H9 (cell line): ENCODE results near the gene KCNMB1. TPM values are rescaled to one million over a fixed set of nuclear protein-coding genes. Genes with fewer than 3 reads are reported as not detected.

ENCODE experiments used
- DNase-seq: peaks from one replicate; pipeline ENCODE4 v3.0.0-alpha.2; 2017
- H2AFZ ChIP-seq: one replicate; pipeline ENCODE4 v1.6.1; 2013; ENCODE audit warnings: mild to moderate bottlenecking, low read length, control low read depth, moderate library complexity
- H2AK5ac ChIP-seq: 2 replicates; pipeline ENCODE4 v1.6.1; 2013; ENCODE audit warnings: low read length, control low read depth, mixed read lengths; ENCODE audit not compliant: insufficient read length
- H2BK120ac ChIP-seq: one replicate; pipeline ENCODE4 v1.6.1; 2013; ENCODE audit warnings: low read depth, mild to moderate bottlenecking, low read length, control low read depth, inconsistent platforms; ENCODE audit not compliant: poor library complexity, severe bottlenecking
- H2BK12ac ChIP-seq: 2 replicates; pipeline ENCODE4 v1.6.1; 2013; ENCODE audit warnings: low read length, control low read depth, mixed read lengths, low read depth; ENCODE audit not compliant: insufficient read length
- H2BK15ac ChIP-seq: 2 replicates; pipeline ENCODE4 v1.6.1; 2013; ENCODE audit warnings: low read depth, low read length, control low read depth
- H2BK20ac ChIP-seq: one replicate; pipeline ENCODE4 v1.6.1; 2013; ENCODE audit warnings: low read depth, mild to moderate bottlenecking, low read length, control low read depth, inconsistent platforms; ENCODE audit not compliant: poor library complexity, severe bottlenecking
- H2BK5ac ChIP-seq: 2 replicates; pipeline ENCODE4 v1.6.1; 2013; ENCODE audit warnings: low read length, control low read depth, mixed read lengths; ENCODE audit not compliant: insufficient read length
- H3K14ac ChIP-seq: 2 replicates; pipeline ENCODE4 v1.6.1; 2013; ENCODE audit warnings: low read length, control low read depth; ENCODE audit not compliant: insufficient read depth
- H3K18ac ChIP-seq: 2 replicates; pipeline ENCODE4 v1.6.1; 2013; ENCODE audit warnings: low read depth, mild to moderate bottlenecking, mixed read lengths, low read length, control low read depth; ENCODE audit not compliant: insufficient read length
- H3K23ac ChIP-seq: 2 replicates; pipeline ENCODE4 v1.6.1; 2013; ENCODE audit warnings: low read length, control low read depth, mixed read lengths, low read depth; ENCODE audit not compliant: insufficient read length
- H3K23me2 ChIP-seq: 2 replicates; pipeline ENCODE4 v1.6.1; 2013; ENCODE audit warnings: low read depth, mild to moderate bottlenecking, mixed read lengths, low read length, control low read depth; ENCODE audit not compliant: insufficient read length, poor library complexity, severe bottlenecking
- H3K27ac ChIP-seq: 2 replicates; pipeline ENCODE4 v1.5.1; 2013; ENCODE audit warnings: low read length, control low read depth, mixed read lengths, low read depth; ENCODE audit not compliant: insufficient read length
- H3K27me3 ChIP-seq: 2 replicates; pipeline ENCODE4 v1.6.1; 2013; ENCODE audit warnings: low read length, control low read depth, inconsistent platforms; ENCODE audit not compliant: insufficient read depth
- H3K4ac ChIP-seq: 2 replicates; pipeline ENCODE4 v1.6.1; 2013; ENCODE audit warnings: low read depth, mild to moderate bottlenecking, control low read depth, inconsistent platforms, low read length, moderate library complexity
- H3K4me1 ChIP-seq: 2 replicates; pipeline ENCODE4 v1.6.1; 2013; ENCODE audit warnings: low read length, control low read depth, inconsistent platforms; ENCODE audit not compliant: insufficient read depth
- H3K4me2 ChIP-seq: 2 replicates; pipeline ENCODE4 v1.6.1; 2013; ENCODE audit warnings: low read length, control low read depth, mixed read lengths; ENCODE audit not compliant: insufficient read length, insufficient read depth
- H3K56ac ChIP-seq: 2 replicates; pipeline ENCODE4 v1.6.1; 2013; ENCODE audit warnings: low read depth, mild to moderate bottlenecking, mixed read lengths, low read length, control low read depth; ENCODE audit not compliant: insufficient read length
- H3K79me1 ChIP-seq: 2 replicates; pipeline ENCODE4 v1.6.1; 2013; ENCODE audit warnings: low read depth, mild to moderate bottlenecking, moderate library complexity, low read length, control low read depth, inconsistent platforms; ENCODE audit not compliant: insufficient read depth, poor library complexity, severe bottlenecking
- H3K79me2 ChIP-seq: 2 replicates; pipeline ENCODE4 v1.6.1; 2013; ENCODE audit warnings: low read length, control low read depth, inconsistent platforms; ENCODE audit not compliant: insufficient read depth
- H3K9ac ChIP-seq: 2 replicates; pipeline ENCODE4 v1.6.1; 2013; ENCODE audit warnings: low read length, control low read depth, mixed read lengths; ENCODE audit not compliant: insufficient read length; ENCODE audit errors: extremely low read depth
- H3K9me3 ChIP-seq: one replicate; pipeline ENCODE4 v1.6.1; 2013; ENCODE audit warnings: low read depth, low read length, inconsistent platforms; ENCODE audit not compliant: control insufficient read depth
- H3T11ph ChIP-seq: one replicate; pipeline ENCODE4 v1.6.1; 2013; ENCODE audit warnings: mild to moderate bottlenecking, low read length, control low read depth, inconsistent platforms
- H4K20me1 ChIP-seq: one replicate; pipeline ENCODE4 v1.6.1; 2013; ENCODE audit not compliant: control insufficient read depth, insufficient read length, insufficient read depth
- H4K5ac ChIP-seq: 2 replicates; pipeline ENCODE4 v1.6.1; 2013; ENCODE audit warnings: low read depth, mild to moderate bottlenecking, mixed read lengths, low read length, control low read depth; ENCODE audit not compliant: insufficient read length
- H4K8ac ChIP-seq: replicated peaks from 2 replicates; pipeline ENCODE4 v1.6.1; 2013; ENCODE audit warnings: low read length, control low read depth, mixed read lengths, low read depth; ENCODE audit not compliant: insufficient read length
- H4K91ac ChIP-seq: 2 replicates; pipeline ENCODE4 v1.6.1; 2013; ENCODE audit warnings: low read depth, mild to moderate bottlenecking, moderate library complexity, mixed read lengths, low read length, control low read depth; ENCODE audit not compliant: insufficient read length
- H3K27ac Mint-ChIP-seq, 3 experiments: 2 replicates in 2 of 3; 3 replicates in 1 of 3; pipeline ENCODE4 v1.8.0; 2020 to 2021; ENCODE audit warnings: mixed read lengths in 3 of 3, mild to moderate bottlenecking in 1 of 3, moderate library complexity in 1 of 3
- H3K27me3 Mint-ChIP-seq: 2 replicates; pipeline ENCODE4 v1.8.0; 2021; ENCODE audit warnings: low read depth, mild to moderate bottlenecking, moderate library complexity, mixed read lengths
- H3K36me3 Mint-ChIP-seq, 3 experiments: 2 replicates in 2 of 3; 3 replicates in 1 of 3; pipeline ENCODE4 v1.8.0; 2020 to 2021; ENCODE audit warnings: low read depth in 3 of 3, mixed read lengths in 3 of 3; ENCODE audit not compliant: insufficient read depth in 1 of 3
- H3K4me1 Mint-ChIP-seq, 2 experiments: 2 replicates each; pipeline ENCODE4 v1.8.0; 2020; ENCODE audit warnings: mixed read lengths in 2 of 2
- H3K4me3 Mint-ChIP-seq, 2 experiments: 2 replicates in 1 of 2; 3 replicates in 1 of 2; pipeline ENCODE4 v1.8.0; 2020 to 2021; ENCODE audit warnings: mild to moderate bottlenecking in 2 of 2, mixed read lengths in 2 of 2, moderate library complexity in 1 of 2
- H3K9me3 Mint-ChIP-seq, 2 experiments: 2 replicates in 1 of 2; 3 replicates in 1 of 2; pipeline ENCODE4 v1.8.0; 2020; ENCODE audit warnings: mild to moderate bottlenecking in 2 of 2, mixed read lengths in 2 of 2, moderate library complexity in 1 of 2
- WGBS: extraction: QIAGEN DNeasy Blood & Tissue Kit; methylation state at CpG from one replicate; pipeline ENCODE4 v1.1.7; 2013; ENCODE audit warnings: missing lambda C conversion rate, low lambda C conversion rate, mixed read lengths; ENCODE audit not compliant: insufficient read length; ENCODE audit errors: extremely low coverage; 5-methylcytosine and 5-hydroxymethylcytosine counted together
- total RNA-seq: library from RNA; stranded (reverse); gene quantifications from 2 replicates; pipeline ENCODE4 v1.2.1, GENCODE V29; 2021
- TF ChIP-seq, protein P1 (sequence below): fragments of 200-600 bp; sonication (generic); conservative IDR thresholded peaks from 3 replicates; pipeline ENCODE4 v1.8.0; 2021; ENCODE audit warnings: antibody characterized with exemption, mild to moderate bottlenecking

KCNMB1 gene
- total RNA-seq, 1 experiment from 2014 or later = 0.28 TPM

DNA sequence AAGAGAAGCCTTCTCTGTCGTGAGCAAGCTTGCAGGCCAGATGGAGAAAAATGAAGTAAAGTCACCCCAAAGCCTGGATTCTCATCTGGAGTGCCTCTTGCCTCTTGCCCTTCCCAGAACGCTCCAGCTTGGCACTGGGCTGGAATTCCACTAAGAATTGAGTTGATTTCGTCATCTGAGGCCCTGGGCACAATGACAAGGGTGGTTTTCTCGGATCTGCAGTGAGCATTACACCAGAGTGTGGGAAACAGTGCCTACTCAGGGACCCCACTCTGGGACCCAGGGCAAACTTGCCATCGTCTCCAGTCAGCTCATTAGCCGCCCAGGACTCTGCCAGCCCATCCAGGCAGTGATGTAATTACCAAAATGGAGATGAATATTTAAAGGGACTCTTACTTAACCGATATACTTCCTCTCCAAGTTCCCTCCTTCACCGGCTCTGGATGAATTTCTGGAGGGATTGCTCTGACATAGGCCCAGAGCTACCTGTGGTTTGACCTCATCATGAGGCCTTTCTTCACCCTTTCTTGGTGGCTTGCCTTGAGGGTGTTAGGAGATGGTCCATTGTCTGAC lies 46.9 kb downstream of the KCNMB1 start:
- Histone ChIP-seq H4K91ac (no peak overlapping the region), H3T11ph (no peak overlapping the region), H4K20me1 (no peaks in the 10 kb centered on the region), H3K14ac (no peak overlapping the region), H3K4ac (no peak overlapping the region), H3K4me1 (peaks cover 1% of the 10 kb centered on the region; the same call in 1 of the 2 replicates), H4K5ac (no peak overlapping the region), H3K9ac (no peak overlapping the region), H3K79me2 (no peaks in the 10 kb centered on the region), H2BK5ac (no peak overlapping the region), H2AK5ac (no peak overlapping the region), H3K23me2 (peaks cover 3% of the 10 kb centered on the region), H2BK15ac (no peak overlapping the region), H3K56ac (no peak overlapping the region), H3K27ac (no peak overlapping the region), H2BK20ac (no peak overlapping the region), H3K79me1 (no peaks in the 10 kb centered on the region), H3K9me3 (peaks cover 11% of the 10 kb centered on the region), H3K27me3 (no peaks in the 10 kb centered on the region), H3K18ac (no peak overlapping the region), H2AFZ (no peak overlapping the region), H4K8ac (no peak overlapping the region), H3K23ac (no peak overlapping the region), H2BK120ac (no peak overlapping the region), H2BK12ac (no peak overlapping the region), H3K4me2 (no peak overlapping the region)
- peaks cover 22 to 33% of the 10 kb centered on the region in 2 experiments for H3K9me3 Mint-ChIP-seq
- H3K36me3 Mint-ChIP-seq = peaks cover 0 to 31% (median 16%) of the 10 kb centered on the region in 3 experiments; a peak in 6 of 7 replicates
- no peak overlapping the region for H3K27ac Mint-ChIP-seq
- no peak for DNase-seq
- H3K4me3 Mint-ChIP-seq = no peak overlapping the region
- H3K27me3 Mint-ChIP-seq = peaks cover 3% of the 10 kb centered on the region; the same call in 1 of the 2 replicates
- peaks cover 42 to 44% of the 10 kb centered on the region in 2 experiments for H3K4me1 Mint-ChIP-seq
- TF ChIP-seq, protein P1, sequence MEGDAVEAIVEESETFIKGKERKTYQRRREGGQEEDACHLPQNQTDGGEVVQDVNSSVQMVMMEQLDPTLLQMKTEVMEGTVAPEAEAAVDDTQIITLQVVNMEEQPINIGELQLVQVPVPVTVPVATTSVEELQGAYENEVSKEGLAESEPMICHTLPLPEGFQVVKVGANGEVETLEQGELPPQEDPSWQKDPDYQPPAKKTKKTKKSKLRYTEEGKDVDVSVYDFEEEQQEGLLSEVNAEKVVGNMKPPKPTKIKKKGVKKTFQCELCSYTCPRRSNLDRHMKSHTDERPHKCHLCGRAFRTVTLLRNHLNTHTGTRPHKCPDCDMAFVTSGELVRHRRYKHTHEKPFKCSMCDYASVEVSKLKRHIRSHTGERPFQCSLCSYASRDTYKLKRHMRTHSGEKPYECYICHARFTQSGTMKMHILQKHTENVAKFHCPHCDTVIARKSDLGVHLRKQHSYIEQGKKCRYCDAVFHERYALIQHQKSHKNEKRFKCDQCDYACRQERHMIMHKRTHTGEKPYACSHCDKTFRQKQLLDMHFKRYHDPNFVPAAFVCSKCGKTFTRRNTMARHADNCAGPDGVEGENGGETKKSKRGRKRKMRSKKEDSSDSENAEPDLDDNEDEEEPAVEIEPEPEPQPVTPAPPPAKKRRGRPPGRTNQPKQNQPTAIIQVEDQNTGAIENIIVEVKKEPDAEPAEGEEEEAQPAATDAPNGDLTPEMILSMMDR = no peak
- no CpG with 5 or more reads among the region's 8 CpGs for WGBS
